B cell (primary cell): ENCODE data around the gene PLA2G12B. TPM values are rescaled to one million over a fixed set of nuclear protein-coding genes. Genes with fewer than 3 reads are reported as not detected.

Experiments used
- ATAC-seq: fragments of 200-7000 bp; cut with Tn5 transposase; one replicate; pipeline ENCODE4 v1.10.0; 2021; ENCODE audit warnings: low read depth, mild to moderate bottlenecking, moderate number of reproducible peaks, moderate library complexity
- CTCF ChIA-PET: fragments of 350-600 bp; sonication (Branson Sonifier 250); formaldehyde crosslinking; loops from one replicate; lab custom pipeline; 2021; ENCODE audit warnings: antibody characterized with exemption, inconsistent platforms; lab: Charles Lee
- POLR2A ChIA-PET: fragments of 350-600 bp; sonication (Branson Sonifier 250); formaldehyde crosslinking; loops from one replicate; lab custom pipeline; 2021; ENCODE audit warnings: antibody characterized with exemption; lab: Charles Lee
- DNase-seq: peaks from one replicate; pipeline ENCODE4 v3.0.0; 2013
- H2AFZ ChIP-seq: 2 replicates; pipeline ENCODE4 v1.6.1; 2012; ENCODE audit warnings: mild to moderate bottlenecking, low read depth, low read length; ENCODE audit not compliant: insufficient read depth, poor library complexity, severe bottlenecking
- H3K27ac ChIP-seq, 2 donors: 1 replicate in 1 of 2; 2 replicates in 1 of 2; pipeline ENCODE4 v1.5.1; 2012 to 2013; ENCODE audit warnings: low read length in 2 of 2, mild to moderate bottlenecking in 2 of 2, moderate library complexity in 1 of 2
- H3K27me3 ChIP-seq, 4 experiments: fragments of 200-600 bp in 1 of 4; sonication (generic) in 1 of 4; replicated peaks in 1 of 4; 1 replicate in 2 of 4; 2 replicates in 2 of 4; pipeline versions ENCODE4 v1.6.1 to v1.7.0; 2013 to 2016; ENCODE audit warnings: low read length in 3 of 4, mild to moderate bottlenecking in 2 of 4, mixed read lengths in 1 of 4, moderate library complexity in 1 of 4; ENCODE audit not compliant: insufficient read depth in 4 of 4, control insufficient read depth in 3 of 4; ENCODE audit errors: control extremely low read depth in 1 of 4
- H3K36me3 ChIP-seq, 2 experiments: replicated peaks in 1 of 2; 1 replicate in 1 of 2; 2 replicates in 1 of 2; pipeline versions ENCODE4 v1.6.1 to v1.7.1; 2013; ENCODE audit warnings: low read length in 1 of 2; ENCODE audit not compliant: insufficient read depth in 2 of 2, control insufficient read depth in 1 of 2; ENCODE audit errors: control extremely low read depth in 1 of 2, extremely low read depth in 1 of 2
- H3K4me1 ChIP-seq, 2 donors: fragments of 200-600 bp in 1 of 2; sonication (generic) in 1 of 2; 1 replicate in 1 of 2; 2 replicates in 1 of 2; pipeline versions ENCODE4 v1.5.1 to v1.6.1; 2013 to 2017; ENCODE audit warnings: low read length in 2 of 2; ENCODE audit not compliant: control insufficient read depth in 2 of 2, insufficient read depth in 2 of 2
- H3K4me2 ChIP-seq: replicated peaks from 2 replicates; pipeline ENCODE3; 2012; ENCODE audit warnings: mild to moderate bottlenecking, low read depth, low read length; ENCODE audit not compliant: poor library complexity, severe bottlenecking
- H3K4me3 ChIP-seq, 5 experiments: fragments of 200-600 bp in 1 of 5; sonication (generic) in 1 of 5; 1 replicate in 3 of 5; 2 replicates in 2 of 5; pipeline versions ENCODE4 v1.5.1 to v1.7.0; 2011 to 2016; ENCODE audit warnings: low read length in 4 of 5, mild to moderate bottlenecking in 4 of 5, low read depth in 2 of 5, control low read depth in 1 of 5, moderate library complexity in 1 of 5; ENCODE audit not compliant: insufficient read depth in 1 of 5; ENCODE audit errors: control extremely low read depth in 1 of 5, extremely low read depth in 1 of 5
- H3K79me2 ChIP-seq: fragments of 200-600 bp; sonication (generic); one replicate; pipeline ENCODE4 v1.6.0; 2016; ENCODE audit warnings: low read length; ENCODE audit not compliant: control insufficient read depth, insufficient read depth
- H3K9ac ChIP-seq: fragments of 200-600 bp; sonication (generic); 2 replicates; pipeline ENCODE4 v1.6.1; 2017; ENCODE audit warnings: mild to moderate bottlenecking, low read length, moderate library complexity
- H3K9me3 ChIP-seq, 3 donors: one replicate each; pipeline versions ENCODE4 v1.6.1 to v1.7.1; 2013; ENCODE audit warnings: low read length in 2 of 3; ENCODE audit not compliant: control insufficient read depth in 2 of 3, insufficient read depth in 1 of 3; ENCODE audit errors: control extremely low read depth in 1 of 3
- H4K20me1 ChIP-seq: 2 replicates; pipeline ENCODE4 v1.6.0; 2012; ENCODE audit warnings: mild to moderate bottlenecking, low read length; ENCODE audit not compliant: insufficient read depth, control insufficient read depth, poor library complexity, severe bottlenecking
- H3K27ac Mint-ChIP-seq: one replicate; pipeline ENCODE4 v1.8.0; 2021; ENCODE audit warnings: mixed read lengths
- H3K27me3 Mint-ChIP-seq: one replicate; pipeline ENCODE4 v1.8.0; 2021; ENCODE audit warnings: mixed read lengths
- H3K4me1 Mint-ChIP-seq: one replicate; pipeline ENCODE4 v1.8.0; 2021; ENCODE audit warnings: mixed read lengths
- H3K4me3 Mint-ChIP-seq: one replicate; pipeline ENCODE4 v1.8.0; 2021; ENCODE audit warnings: mixed read lengths
- H3K9me3 Mint-ChIP-seq: one replicate; pipeline ENCODE4 v1.8.0; 2022; ENCODE audit warnings: mixed read lengths; ENCODE audit not compliant: insufficient read depth
- CTCF ChIP-seq: fragments of 200-600 bp; IDR thresholded peaks from one replicate; pipeline ENCODE4 v1.8.0; 2022; ENCODE audit warnings: antibody characterized with exemption, mild to moderate bottlenecking
- EZH2 ChIP-seq: IDR thresholded peaks from 2 replicates; pipeline ENCODE4 v1.6.1; 2012; ENCODE audit warnings: borderline replicate concordance, low read depth, mild to moderate bottlenecking, moderate library complexity, low read length; ENCODE audit not compliant: insufficient read depth, poor library complexity, severe bottlenecking
- WGBS: methylation state at CpG from one replicate; pipeline ENCODE4 v1.1.5; 2013; ENCODE audit warnings: missing lambda C conversion rate; ENCODE audit not compliant: insufficient coverage; 5-methylcytosine and 5-hydroxymethylcytosine counted together
- intact Hi-C: fragments of 100-400 bp; cut with micrococcal nuclease; formaldehyde crosslinking; loops from one replicate; pipeline ENCODE4 v1.10.0; 2022
- polyA plus RNA-seq: library from polyadenylated mRNA; depleted of rRNA; stranded (reverse); fragments of >200 nt; gene quantifications from 2 replicates; pipeline ENCODE4 v1.2.3, GENCODE V29; 2012
- total RNA-seq, 2 donors: library from RNA; stranded (reverse); fragments of 120-200 nt in 1 of 2; gene quantifications; 1 replicate in 1 of 2; 2 replicates in 1 of 2; pipeline versions ENCODE4 v1.2.3 to v1.2.4, GENCODE V29; 2013 to 2022

PLA2G12B gene
- total and polyA plus RNA-seq, 2 donors (not counting 1 experiment from before 2014, with no cell fraction given) = not detected

DNA sequence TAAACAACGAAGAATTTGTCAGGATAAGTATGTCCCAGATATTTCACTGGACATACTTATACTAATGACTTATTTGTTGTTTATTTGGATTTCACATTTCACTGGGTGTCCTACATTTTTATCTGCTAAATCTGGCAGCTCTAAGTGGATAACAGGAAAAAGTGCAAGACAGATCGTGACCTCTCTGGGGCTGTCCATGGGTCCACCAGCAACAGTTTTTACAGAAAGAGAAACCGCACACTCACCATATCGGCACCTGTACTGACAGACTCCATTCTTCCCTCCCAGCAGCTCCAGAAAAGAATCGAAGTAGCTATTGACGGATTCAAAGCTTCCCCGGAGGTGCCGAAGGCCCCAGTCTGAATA, 393 bp downstream of the PLA2G12B start:
- H2AFZ ChIP-seq = no peak overlapping the region
- H3K27ac ChIP-seq = no peak overlapping the region
- intact Hi-C loops = no loop called here
- no peaks in the 10 kb centered on the region for H3K27me3 ChIP-seq
- DNase-seq (no peak), ATAC-seq (no peak)
- no peaks in the 10 kb centered on the region for H3K4me1 ChIP-seq
- H3K4me3 Mint-ChIP-seq = no peak overlapping the region
- 98% methylated on average over 7 of the region's 8 CpGs for WGBS
- H3K4me3 ChIP-seq = no peak overlapping the region
- H3K4me2 ChIP-seq = no peak overlapping the region
- H3K9ac ChIP-seq = no peak overlapping the region
- H3K4me1 Mint-ChIP-seq = no peaks in the 10 kb centered on the region
- H3K36me3 ChIP-seq = no peaks in the 10 kb centered on the region
- no peaks in the 10 kb centered on the region for H3K9me3 Mint-ChIP-seq
- CTCF ChIA-PET = no interaction called here
- no peaks in the 10 kb centered on the region for H4K20me1 ChIP-seq
- no peaks in the 10 kb centered on the region for H3K79me2 ChIP-seq
- no peaks in the 10 kb centered on the region for H3K9me3 ChIP-seq
- POLR2A ChIA-PET = no interaction called here
- TF ChIP-seq CTCF = no peak
- no peak for TF ChIP-seq EZH2
- peaks cover 17% of the 10 kb centered on the region for H3K27me3 Mint-ChIP-seq
- no peak overlapping the region for H3K27ac Mint-ChIP-seq

GRCh38 chr10:72953687-72954086, 919 bp downstream of the PLA2G12B start:
- WGBS = 81% methylated on average over 6 of the region's 8 CpGs

More at GRCh38 chr10:72953687-72954086, 919 bp downstream of the PLA2G12B start:
- TF ChIP-seq EZH2 (no peak), CTCF (no peak)
- Histone ChIP-seq H3K27ac (no peak overlapping the region), H3K79me2 (no peaks in the 10 kb centered on the region), H3K9me3 (no peaks in the 10 kb centered on the region), H4K20me1 (no peaks in the 10 kb centered on the region), H3K27me3 (no peaks in the 10 kb centered on the region), H3K9ac (no peak overlapping the region), H2AFZ (no peak overlapping the region), H3K4me3 (no peak overlapping the region), H3K4me2 (no peak overlapping the region), H3K4me1 (no peaks in the 10 kb centered on the region), H3K36me3 (no peaks in the 10 kb centered on the region)
- intact Hi-C loops = no loop called here
- Mint-ChIP-seq H3K4me1 (no peaks in the 10 kb centered on the region), H3K4me3 (no peak overlapping the region), H3K9me3 (no peaks in the 10 kb centered on the region), H3K27ac (no peak overlapping the region), H3K27me3 (peaks cover 20% of the 10 kb centered on the region)
- DNase-seq (no peak), ATAC-seq (no peak)
- CTCF ChIA-PET = no interaction called here
- POLR2A ChIA-PET = no interaction called here
